Esophagus muscularis mucosa (tissue), 4 donors: ENCODE measurements around the gene C3orf22. TPM values are rescaled to one million over a fixed set of nuclear protein-coding genes. Genes with fewer than 3 reads are reported as not detected.

Experiments
- DNase-seq: peaks from one replicate; pipeline ENCODE4 v3.0.0-alpha.2; 2017; ENCODE audit errors: extremely low spot score
- H3K27ac ChIP-seq, 4 donors: fragments of 200-600 bp; sonication (generic); replicated peaks in 1 of 4; 1 replicate in 3 of 4; 2 replicates in 1 of 4; pipeline ENCODE4 v1.5.1; 2016 to 2019; ENCODE audit warnings: mild to moderate bottlenecking in 1 of 4
- H3K27me3 ChIP-seq, 4 donors: fragments of 200-600 bp; sonication (generic); one replicate each; pipeline versions ENCODE4 v1.5.1 to v1.6.0; 2016 to 2019
- H3K36me3 ChIP-seq, 4 donors: fragments of 200-600 bp; sonication (generic); one replicate each; pipeline ENCODE4 v1.5.1; 2016 to 2019
- H3K4me1 ChIP-seq, 4 donors: fragments of 200-600 bp; sonication (generic); one replicate each; pipeline ENCODE4 v1.5.1; 2016 to 2019
- H3K4me3 ChIP-seq, 4 donors: fragments of 200-600 bp; sonication (generic); 1 replicate in 2 of 4; 2 replicates in 2 of 4; pipeline ENCODE4 v1.5.1; 2016 to 2019; ENCODE audit warnings: mild to moderate bottlenecking in 4 of 4, moderate library complexity in 1 of 4
- H3K9me3 ChIP-seq, 4 donors: fragments of 200-600 bp; sonication (generic); 1 replicate in 3 of 4; 2 replicates in 1 of 4; pipeline ENCODE4 v1.5.1; 2016 to 2019
- CTCF ChIP-seq, 3 experiments: fragments of 200-600 bp in 2 of 3; fragments of 450-650 bp in 1 of 3; sonication (generic) in 2 of 3; IDR thresholded peaks; one replicate each; pipeline ENCODE4 v1.5.1; 2017 to 2019; ENCODE audit warnings: antibody characterized with exemption in 3 of 3, mild to moderate bottlenecking in 2 of 3, moderate library complexity in 1 of 3
- EP300 ChIP-seq: sonication (generic); formaldehyde crosslinking; IDR thresholded peaks from one replicate; pipeline ENCODE4 v1.6.1; 2017; ENCODE audit warnings: antibody characterized with exemption
- POLR2A ChIP-seq: fragments of 450-650 bp; IDR thresholded peaks from one replicate; pipeline ENCODE4 v1.6.1; 2017; ENCODE audit warnings: antibody characterized with exemption, moderate library complexity, mild to moderate bottlenecking, low read depth
- POLR2AphosphoS5 ChIP-seq, 2 donors: sonication (generic); formaldehyde crosslinking; IDR thresholded peaks; one replicate each; pipeline ENCODE4 v1.6.1; 2017; ENCODE audit warnings: antibody characterized with exemption in 2 of 2
- WGBS: methylation state at CpG from one replicate; pipeline ENCODE4 v1.1.5; 2018; 5-methylcytosine and 5-hydroxymethylcytosine counted together
- intact Hi-C: fragments of 100-400 bp; cut with DNase I; formaldehyde crosslinking; loops from one replicate; pipeline ENCODE4 v1.15.1; 2023
- small RNA-seq, 3 donors: library from RNA; depleted of rRNA; stranded (forward); fragments of <200 nt; gene quantifications; one replicate each; pipeline ENCODE3, GENCODE V24; 2016
- total RNA-seq, 4 donors: library from RNA; depleted of rRNA; stranded (reverse); fragments of >200 nt; gene quantifications; one replicate each; pipeline versions ENCODE4 v1.1.0 to v1.2.1, GENCODE V29; 2016

C3orf22 gene
- total RNA-seq, 4 donors from 2014 or later = not detected

- 59% methylated on average over 7 of the region's 7 CpGs for WGBS
- no peak overlapping the region for H3K27ac ChIP-seq
- no peaks in the 10 kb centered on the region for H3K4me1 ChIP-seq
- no peaks in the 10 kb centered on the region for H3K9me3 ChIP-seq
- TF ChIP-seq POLR2AphosphoS5 (IDR thresholded peaks at IDR 0.05) = no peak
- no peak for TF ChIP-seq CTCF (IDR thresholded peaks at IDR 0.05)
- H3K27me3 ChIP-seq = peaks cover 0 to 28% (median 0%) of the 10 kb centered on the region in 4 donors
- H3K4me3 ChIP-seq = no peak overlapping the region
- intact Hi-C loops = no loop called here
- DNase-seq = no peak
- no peaks in the 10 kb centered on the region for H3K36me3 ChIP-seq
Observed at GRCh38 chr3:126501736-126502135, 57.0 kb downstream of the C3orf22 start.

DNA sequence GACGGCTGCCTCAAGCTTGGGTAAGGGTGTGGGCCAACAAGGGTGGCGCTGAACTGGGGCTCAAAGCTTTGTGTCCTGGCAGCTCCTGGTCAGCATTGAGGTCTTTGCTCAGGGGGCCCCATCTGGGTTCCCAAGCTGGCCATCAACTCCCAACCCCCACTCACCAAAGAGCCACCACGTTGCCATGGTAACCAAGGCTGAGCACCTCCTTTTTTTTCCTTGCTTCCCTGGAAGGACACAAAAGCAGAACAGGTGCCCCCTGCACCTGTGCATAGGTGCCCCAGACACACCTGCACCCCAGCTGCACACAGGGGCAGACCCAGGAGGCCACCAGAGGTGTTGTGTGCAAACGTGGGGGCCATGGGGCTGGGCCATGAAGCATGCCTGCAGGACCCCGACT lies 57.7 kb downstream of the C3orf22 start:
- no peaks in the 10 kb centered on the region for H3K36me3 ChIP-seq

DNA sequence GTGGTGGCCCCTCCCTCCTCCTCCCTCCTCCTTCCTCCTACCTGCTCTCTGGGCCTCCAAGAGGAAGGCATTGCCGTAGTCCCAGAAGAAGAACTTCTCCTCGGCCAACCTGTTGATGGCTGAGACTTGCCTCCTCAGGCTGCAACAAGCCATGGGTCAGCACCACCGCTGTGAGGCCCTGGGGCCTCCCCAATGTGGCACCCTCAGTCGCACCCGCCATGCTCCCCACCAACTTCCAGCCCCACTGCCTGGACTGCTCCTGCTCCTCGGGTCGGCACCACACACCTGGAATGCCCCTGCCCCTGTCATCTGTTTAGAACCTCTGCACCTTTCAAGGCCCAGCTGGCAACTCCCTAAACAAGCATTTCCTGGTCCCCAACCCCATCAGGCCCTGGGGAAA lies 58.7 kb downstream of the C3orf22 start:
- Histone ChIP-seq H3K9me3 (no peaks in the 10 kb centered on the region), H3K4me1 (no peaks in the 10 kb centered on the region), H3K27ac (no peak overlapping the region), H3K36me3 (no peaks in the 10 kb centered on the region), H3K27me3 (peaks cover 0 to 18% (median 0%) of the 10 kb centered on the region in 4 donors), H3K4me3 (no peak overlapping the region)
- WGBS = 86% methylated on average over 4 of the region's 7 CpGs
- DNase-seq = no peak
- intact Hi-C loops = no loop called here
- no peak for TF ChIP-seq EP300
- no peak for TF ChIP-seq POLR2A
- TF ChIP-seq POLR2AphosphoS5 (IDR thresholded peaks at IDR 0.05) = no peak
- TF ChIP-seq CTCF (IDR thresholded peaks at IDR 0.05) = no peak

More for the DNA sequence above, 57.7 kb downstream of the C3orf22 start:
- H3K4me1 ChIP-seq = no peaks in the 10 kb centered on the region
- H3K9me3 ChIP-seq = no peaks in the 10 kb centered on the region
- DNase-seq = no peak
- peaks cover 0 to 28% (median 0%) of the 10 kb centered on the region in 4 donors for H3K27me3 ChIP-seq
- H3K4me3 ChIP-seq = no peak overlapping the region
- no peak for TF ChIP-seq POLR2A
- intact Hi-C loops = no loop called here
- no peak overlapping the region for H3K27ac ChIP-seq
- 57% methylated on average over 2 of the region's 5 CpGs for whole genome bisulfite sequencing

Small RNA genes within 50 kb of the gene (small RNA-seq; reads per million reads assigned to genes)
- gene RNA5SP138 = 0.17 to 0.75 (median 0.56) reads per million in 3 donors

Other genes starting within 250 kb of the C3orf22 start
- gene KLF15, start 201.5 kb downstream of the C3orf22 start, total RNA-seq = 100 to 1,000 TPM in 2 of 4 donors, 10 to 100 TPM in 2; 84.3 to 208 (median 93.6) TPM
- gene CFAP100, start 164.0 kb downstream of the C3orf22 start, total RNA-seq = not detected
- 10 to 100 TPM; 25.8 to 41.2 (median 38.6) TPM for gene ZXDC, start 83.0 kb downstream of the C3orf22 start, total RNA-seq
- gene UROC1, start 41.2 kb downstream of the C3orf22 start, total RNA-seq = not detected
- under 1 TPM; 0.19 to 0.69 (median 0.37) TPM for gene CHST13, start 34.8 kb downstream of the C3orf22 start, total RNA-seq
- 10 to 100 TPM; 12.8 to 23.7 (median 18.7) TPM for gene TXNRD3, start 96.2 kb upstream of the C3orf22 start, total RNA-seq
- 10 to 100 TPM; 10.3 to 13.4 (median 12.1) TPM for gene CHCHD6, start 145.3 kb upstream of the C3orf22 start, total RNA-seq